GM19328 (cell line): ENCODE measurements around the gene PRDX6.
"Not testable (repeated sequence)": the region's sequence is repeated elsewhere in the genome, so short reads cannot be mapped to it uniquely, and the experiment has no call there.

Experiments
- ATAC-seq: cut with Tn5 transposase; IDR thresholded peaks from one replicate; pipeline ENCODE4 v1.9.1; 2021; ENCODE audit warnings: mild to moderate bottlenecking, moderate library complexity; ENCODE audit not compliant: unreplicated experiment

Gene PRDX6

DNA sequence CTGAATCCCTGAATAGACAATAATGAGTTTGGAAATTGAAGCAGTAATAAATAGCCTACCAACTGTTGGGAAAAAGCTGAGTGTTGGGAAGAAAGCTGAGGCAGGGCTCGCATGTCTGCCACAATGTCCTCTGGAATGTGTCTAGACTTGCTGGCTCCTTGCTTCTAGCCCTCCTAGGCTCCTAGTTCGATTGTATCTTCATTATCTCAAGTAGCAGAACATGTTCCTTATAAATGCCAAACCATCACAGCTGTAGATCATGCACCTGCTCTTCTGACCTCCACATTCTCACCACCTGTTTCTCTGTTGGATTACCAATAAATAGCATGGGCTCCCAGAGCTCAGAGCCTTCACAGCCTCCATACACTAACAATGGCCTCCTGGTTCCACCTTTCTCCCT lies 12.9 kb upstream of the PRDX6 start:
- ATAC-seq = not testable (repeated sequence)

DNA sequence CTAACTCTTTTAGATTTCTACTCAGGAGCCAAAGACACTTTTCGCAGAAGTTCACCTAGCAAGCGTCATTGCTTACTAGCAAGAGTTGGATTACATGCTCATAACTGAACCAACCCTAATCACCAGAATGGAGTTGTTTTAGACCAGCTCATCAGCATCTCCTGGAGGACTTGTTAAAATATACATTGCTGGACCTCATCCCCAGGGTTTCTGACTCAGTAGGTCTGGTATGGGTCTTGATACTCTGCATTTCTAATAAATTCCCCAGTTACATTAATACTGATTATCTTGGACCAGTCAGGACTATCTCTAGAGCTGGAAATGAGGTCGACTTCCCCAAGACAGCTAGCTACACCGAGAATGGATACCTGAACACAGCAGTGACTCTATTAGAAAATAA lies 9.7 kb upstream of the PRDX6 start:
- no peak for ATAC-seq

- no peak for ATAC-seq
Measured at GRCh38 chr1:173469656-173470055, 7.5 kb upstream of the PRDX6 start.

- no peak for ATAC-seq
Measured at GRCh38 chr1:173470608-173471007, 6.5 kb upstream of the PRDX6 start.

DNA sequence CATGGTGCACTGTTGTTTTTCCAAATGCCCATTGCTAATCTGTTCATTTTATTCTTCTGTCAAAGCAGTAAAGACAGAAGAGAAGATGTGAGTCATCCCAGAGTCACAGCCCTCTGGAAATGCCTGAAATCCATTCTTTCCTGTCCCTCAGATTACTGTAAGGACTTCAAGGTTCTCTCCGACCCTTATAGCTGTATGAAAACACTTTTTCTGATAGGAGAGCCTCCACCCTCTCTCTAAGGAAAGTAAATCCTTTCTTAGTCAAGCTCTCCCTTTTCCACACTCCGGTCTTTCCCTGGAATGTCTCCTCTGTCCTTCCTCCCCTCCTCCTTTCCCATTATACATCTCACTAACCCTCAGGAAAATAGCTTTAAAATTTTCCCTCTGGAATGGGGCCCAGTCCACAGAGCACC lies 3.5 kb upstream of the PRDX6 start:
- no peak for ATAC-seq

DNA sequence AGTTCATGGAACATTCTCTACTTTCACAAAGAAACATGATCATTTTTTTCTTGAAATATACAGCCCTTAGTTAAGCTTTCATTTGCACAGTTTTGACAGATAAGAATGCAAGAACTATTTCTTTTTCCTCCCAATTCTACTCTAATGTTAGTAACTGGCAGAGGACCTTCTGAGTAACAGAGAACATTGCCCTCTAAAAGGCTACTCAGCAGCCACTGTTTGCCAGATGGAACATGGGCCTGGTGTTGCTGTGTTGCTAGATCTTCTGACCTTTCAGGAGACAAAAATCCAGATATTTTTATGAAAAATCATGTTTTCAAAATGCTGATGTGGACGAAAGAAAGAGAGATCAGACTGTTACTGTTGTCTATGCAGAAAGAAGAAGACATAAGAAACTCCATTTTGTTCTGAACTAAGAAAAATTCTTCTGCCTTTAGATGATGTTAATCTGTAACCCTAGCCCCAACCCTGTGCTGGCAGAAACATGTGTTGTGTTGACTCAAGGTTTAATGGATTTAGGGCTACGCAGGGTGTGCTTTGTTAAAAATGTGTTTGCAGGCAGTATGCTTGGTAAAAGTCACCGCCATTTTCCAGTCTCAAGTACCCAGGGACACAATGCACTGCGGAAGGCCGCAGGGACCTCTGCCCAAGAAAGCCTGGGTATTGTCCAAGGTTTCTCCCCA lies 2.9 kb upstream of the PRDX6 start:
- ATAC-seq = no peak

GRCh38 chr1:173474780-173475421 lies 2.2 kb upstream of the PRDX6 start:
- ATAC-seq = not testable (repeated sequence)

DNA sequence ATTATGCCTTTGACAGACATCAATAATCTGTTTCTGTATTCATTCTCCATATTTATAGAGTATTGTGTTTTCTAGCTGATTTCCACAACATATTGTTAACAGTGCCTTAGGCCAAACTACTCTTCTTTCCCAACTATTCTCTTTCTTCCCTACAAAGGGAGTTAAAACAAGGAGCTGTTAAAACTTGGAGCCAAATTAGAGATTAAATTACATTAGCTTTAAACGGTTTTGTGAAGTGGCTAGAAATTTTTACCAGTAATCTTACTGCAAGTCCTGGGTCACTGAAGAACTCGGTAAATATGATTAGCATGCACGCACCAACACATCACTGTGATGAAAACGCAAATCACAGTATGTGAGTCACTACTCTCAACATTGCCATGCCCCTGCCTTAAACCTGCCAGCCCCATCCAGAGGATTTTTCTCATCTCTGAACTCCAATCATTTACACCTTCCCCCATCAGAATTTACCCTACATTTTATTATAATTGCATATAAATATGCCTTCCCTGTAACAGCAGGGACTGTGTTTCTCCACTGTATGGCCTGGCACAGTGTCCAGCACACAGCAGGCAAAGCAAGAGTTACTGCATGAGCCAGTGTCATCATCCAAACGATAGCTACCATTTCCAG lies 1.5 kb upstream of the PRDX6 start:
- ATAC-seq = no peak

DNA sequence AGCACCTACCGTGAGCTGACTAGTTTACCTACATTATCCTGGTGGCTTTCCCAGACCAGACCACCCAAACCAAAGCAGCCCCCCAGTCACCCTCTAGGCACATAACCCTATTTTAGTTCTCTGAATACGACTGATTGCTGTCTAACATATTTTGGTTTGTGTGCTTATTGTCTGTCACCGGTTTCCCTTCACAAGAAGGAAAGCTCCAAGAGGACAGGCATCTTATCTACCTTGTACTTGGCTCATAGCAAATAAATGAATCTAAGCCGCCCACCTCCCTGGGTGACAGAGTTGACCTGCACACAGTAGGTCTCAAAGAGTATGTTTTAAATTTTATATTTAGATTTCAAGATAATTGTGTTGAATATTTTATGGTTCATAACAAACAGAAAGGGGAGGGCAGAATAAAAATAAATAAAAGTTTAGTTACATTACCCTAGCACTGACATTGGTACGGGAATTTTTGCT lies 904 bp upstream of the PRDX6 start:
- no peak for ATAC-seq

DNA sequence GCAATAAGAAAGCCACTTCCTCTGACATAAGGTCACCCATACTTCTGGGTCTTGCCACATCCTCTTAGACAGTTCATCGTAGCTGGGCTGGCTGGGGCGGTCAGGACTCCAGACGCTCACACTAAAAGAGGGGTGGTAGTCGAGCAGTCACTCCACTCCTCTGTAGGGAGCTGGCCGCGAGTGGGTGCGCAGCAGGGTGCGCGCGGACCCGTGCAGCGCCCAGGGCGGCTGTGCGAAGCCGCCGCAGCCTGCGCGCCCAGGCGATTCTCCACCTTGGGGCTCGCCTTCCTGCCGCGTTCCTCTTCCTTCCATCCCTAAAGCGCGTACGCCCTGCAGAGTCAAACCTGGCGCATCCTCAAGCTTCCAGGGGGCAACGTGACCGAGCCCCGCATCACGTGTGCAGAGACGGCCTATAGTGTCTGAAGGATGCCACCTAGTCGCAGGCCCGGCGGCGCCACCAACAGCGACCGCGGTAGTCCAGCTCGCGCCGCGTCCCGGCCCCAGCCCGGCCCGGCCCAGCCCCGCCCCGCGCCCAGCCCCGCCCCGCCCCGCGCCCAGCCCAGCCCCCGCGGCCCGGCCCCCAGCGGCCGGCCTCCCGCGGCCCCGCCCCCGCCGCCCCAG lies 360 bp upstream of the PRDX6 start:
- ATAC-seq = peak; percentile 93

DNA sequence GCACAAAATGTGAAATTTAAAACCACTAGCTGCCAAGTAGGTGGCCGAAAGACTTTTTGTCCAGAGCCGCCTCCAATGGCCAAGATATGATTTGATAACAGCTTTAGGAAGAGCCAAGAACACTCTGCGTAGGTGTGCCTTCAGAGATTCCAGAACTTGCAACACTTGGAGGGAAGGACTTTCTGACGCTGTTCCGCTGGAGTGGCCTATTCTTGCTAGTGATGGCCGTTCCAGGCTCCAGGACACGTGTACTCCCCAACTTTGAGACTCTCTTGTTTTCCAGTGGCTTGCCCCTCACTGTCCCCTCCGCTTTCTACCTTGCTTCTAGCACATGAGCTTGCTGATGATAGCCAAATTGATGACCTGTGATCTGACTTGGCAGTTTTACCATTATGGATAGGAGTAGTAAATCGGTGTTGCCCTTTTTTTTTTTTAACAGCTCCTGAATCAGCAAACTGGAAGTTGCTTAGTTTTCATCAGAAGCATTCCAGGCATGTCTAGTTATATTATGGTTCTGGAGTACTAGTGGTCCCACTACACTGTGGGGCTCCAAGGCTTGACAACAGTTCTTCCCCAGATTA lies 1.0 kb downstream of the PRDX6 start:
- no peak for ATAC-seq

DNA sequence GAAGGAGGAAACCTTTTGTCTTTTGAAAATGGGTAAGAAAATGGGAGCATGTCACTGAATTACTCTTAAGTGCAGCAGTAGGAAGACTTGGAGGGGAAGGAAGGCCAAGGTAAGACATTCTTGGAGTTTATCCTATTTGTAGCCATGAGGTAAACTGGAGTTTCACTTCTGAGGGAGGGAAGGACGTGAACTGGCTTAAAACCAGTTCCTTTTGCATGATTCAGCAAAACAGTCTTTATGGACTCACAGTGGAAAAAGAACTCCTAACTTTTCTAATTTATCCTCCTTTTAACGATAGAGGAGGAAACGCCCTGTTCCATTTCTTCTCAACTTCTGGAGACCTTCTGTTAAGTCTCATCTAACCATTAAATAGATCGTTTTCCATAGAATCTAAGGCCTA lies 2.5 kb downstream of the PRDX6 start:
- ATAC-seq = no peak

GRCh38 chr1:173481195-173481772 lies 4.1 kb downstream of the PRDX6 start:
- no peak for ATAC-seq

GRCh38 chr1:173482683-173483082 lies 5.5 kb downstream of the PRDX6 start:
- ATAC-seq = no peak

DNA sequence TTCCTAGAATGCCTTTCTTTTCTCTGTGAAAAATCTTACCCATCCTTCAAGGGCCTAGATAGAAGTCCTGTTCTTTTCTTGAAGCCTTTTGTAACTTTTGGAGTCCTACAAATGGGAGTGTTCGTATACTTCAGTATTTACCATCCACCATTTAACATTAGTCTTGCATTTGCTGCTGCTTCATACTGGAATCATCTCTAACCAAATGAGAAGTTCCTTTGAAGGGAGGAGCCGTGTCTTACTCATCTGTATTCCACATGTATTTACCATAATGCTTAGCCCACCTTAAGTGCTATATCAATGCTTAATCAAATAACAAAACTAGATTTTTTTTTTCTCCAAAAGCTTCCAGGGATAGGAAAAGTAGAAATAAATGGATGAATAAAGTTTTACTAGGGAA lies 7.1 kb downstream of the PRDX6 start:
- no peak for ATAC-seq

DNA sequence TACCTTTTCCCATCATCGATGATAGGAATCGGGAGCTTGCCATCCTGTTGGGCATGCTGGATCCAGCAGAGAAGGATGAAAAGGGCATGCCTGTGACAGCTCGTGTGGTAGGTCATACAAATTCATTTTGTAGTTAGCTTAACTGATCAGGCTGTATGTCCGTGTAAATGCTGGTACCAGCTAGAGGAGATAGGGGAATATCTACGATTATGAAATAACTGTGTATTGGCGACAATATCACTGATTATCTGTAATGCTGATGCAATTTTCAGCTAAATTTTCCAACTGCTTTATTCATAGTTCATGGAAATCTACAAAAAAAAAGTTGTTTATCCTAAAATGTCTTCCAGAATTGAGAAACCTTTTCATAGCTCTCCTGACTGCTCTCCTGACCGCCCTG lies 8.3 kb downstream of the PRDX6 start:
- ATAC-seq = no peak

DNA sequence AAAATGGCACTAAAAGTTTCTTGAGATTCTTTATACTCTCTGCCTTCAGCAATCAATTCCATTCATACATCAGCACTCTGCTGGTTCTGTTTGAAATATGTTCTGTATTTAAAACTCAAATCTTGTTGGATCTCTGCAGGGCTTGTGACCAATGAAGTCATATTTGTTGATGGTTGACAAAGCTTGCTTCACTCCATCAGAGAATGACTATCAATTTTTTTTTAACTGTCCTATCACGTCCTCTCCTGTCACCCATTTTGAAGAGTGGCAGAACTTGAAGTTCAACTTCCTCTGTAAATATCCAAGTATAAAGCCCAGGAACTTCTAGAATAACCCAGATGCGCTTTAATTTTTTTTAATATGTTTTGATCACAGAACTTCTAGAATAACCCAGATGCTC lies 10.9 kb downstream of the PRDX6 start:
- ATAC-seq = no peak

- no peak for ATAC-seq
Measured at GRCh38 chr1:173489149-173489600, 12.0 kb downstream of the PRDX6 start.

DNA sequence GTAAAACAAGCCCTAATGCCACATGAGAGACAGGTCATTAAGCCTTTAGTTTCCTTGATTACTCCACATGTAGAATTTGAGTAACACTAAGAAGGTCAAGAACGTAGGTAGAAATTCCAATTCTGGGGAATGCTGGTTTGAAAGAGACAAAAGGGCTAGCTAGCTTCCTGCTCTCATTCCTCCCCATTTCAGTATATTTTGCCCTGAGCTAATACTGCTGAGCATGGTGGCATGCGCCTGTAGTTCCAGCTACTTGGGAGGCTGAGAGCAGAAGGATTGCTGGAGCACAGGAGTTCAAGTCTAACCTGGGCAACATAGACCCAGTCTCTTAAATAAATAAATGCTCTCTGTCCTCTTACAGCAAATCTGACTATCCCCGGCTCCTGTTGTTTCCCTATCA lies 12.8 kb downstream of the PRDX6 start:
- no peak for ATAC-seq

DNA sequence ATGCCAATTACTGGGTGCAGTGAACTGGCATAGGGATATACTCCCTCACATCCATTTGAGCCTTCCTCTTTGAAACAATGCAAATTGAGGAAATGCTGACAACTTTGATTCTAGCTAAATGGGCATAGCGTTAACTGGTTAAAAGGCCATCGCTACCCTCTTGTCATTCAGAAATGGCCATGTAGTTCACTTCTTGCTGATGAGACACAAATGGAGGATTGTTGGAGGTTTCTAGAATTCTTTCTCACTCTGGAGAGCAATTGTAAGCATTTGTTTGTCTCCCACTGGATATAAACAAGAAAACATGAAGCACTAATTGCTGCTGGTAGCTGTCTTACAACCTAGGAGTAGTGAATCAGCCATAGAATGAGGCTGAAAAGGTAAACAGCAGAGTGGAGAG lies 14.4 kb downstream of the PRDX6 start:
- ATAC-seq = no peak

GRCh38 chr1:173493125-173493524 lies 16.0 kb downstream of the PRDX6 start:
- not testable (repeated sequence) for ATAC-seq
